ENCODE data around the gene ADAMTS18.
"Not testable (repeated sequence)": the region's sequence is repeated elsewhere in the genome, so short reads cannot be mapped to it uniquely, and the experiment has no call there.

Gene ADAMTS18

GRCh38 chr16:77322757-77323156 lies 112.1 kb downstream of the ADAMTS18 start:
- DNase-seq: no peak

GRCh38 chr16:77317059-77317458 lies 117.8 kb downstream of the ADAMTS18 start:
- DNase-seq: no peak

DNA sequence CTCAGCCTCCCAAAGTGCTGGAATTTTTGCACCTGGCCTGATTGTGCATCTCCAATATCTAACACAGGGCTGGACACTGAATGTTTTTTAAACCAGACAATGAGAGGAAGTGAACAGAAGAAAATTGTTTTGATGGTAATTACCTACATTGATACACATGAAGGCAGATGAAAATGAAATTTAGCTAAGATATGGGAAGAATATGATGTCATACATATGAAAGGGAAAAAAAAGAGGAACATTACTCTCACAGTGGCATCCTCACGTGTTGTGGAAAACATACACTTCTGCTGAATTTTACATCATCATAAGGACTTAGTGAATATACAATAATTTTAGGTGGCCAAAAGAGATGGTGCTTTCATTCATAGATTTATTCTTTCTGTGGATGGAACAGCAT lies 124.0 kb downstream of the ADAMTS18 start:
- DNase-seq: no peak

- DNase-seq: no peak
Measured at GRCh38 chr16:77308163-77308561, 126.7 kb downstream of the ADAMTS18 start.

GRCh38 chr16:77307426-77308162 lies 127.2 kb downstream of the ADAMTS18 start:
- DNase-seq: no peak

GRCh38 chr16:77306075-77306474 lies 128.8 kb downstream of the ADAMTS18 start:
- DNase-seq: no peak

GRCh38 chr16:77304877-77305276 lies 130.0 kb downstream of the ADAMTS18 start:
- DNase-seq: no peak

- DNase-seq: no peak
Measured at GRCh38 chr16:77304134-77304533, 130.7 kb downstream of the ADAMTS18 start.

DNA sequence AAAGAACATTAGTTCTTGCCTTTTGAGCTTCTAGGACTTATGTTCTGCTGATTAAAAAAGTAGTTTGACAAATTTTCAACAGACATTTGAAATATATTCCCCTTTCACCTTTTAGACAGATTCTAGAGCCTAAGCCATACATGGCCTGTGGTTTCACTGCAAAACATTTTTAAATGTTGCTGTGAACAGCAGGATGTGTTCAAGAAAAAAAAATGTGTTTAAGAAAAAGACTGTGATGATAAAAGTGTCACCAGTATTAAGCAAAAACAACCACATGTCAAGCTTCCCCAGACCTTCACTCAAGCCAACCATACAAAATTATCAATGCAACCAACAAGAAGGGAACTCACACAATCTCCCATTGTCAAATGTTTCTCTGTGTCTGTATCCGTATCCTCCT lies 132.2 kb downstream of the ADAMTS18 start:
- no peak for DNase-seq

- DNase-seq: no peak
Measured at GRCh38 chr16:77302249-77302648, 132.6 kb downstream of the ADAMTS18 start.

- no peak for DNase-seq
Measured at GRCh38 chr16:77300256-77300655, 134.6 kb downstream of the ADAMTS18 start.

- no peak for DNase-seq
Measured at GRCh38 chr16:77299395-77299794, 135.4 kb downstream of the ADAMTS18 start.

GRCh38 chr16:77298418-77299360 lies 136.1 kb downstream of the ADAMTS18 start:
- no peak for DNase-seq

GRCh38 chr16:77297996-77298395 lies 136.8 kb downstream of the ADAMTS18 start:
- DNase-seq: no peak

GRCh38 chr16:77295896-77296295 lies 138.9 kb downstream of the ADAMTS18 start:
- DNase-seq: no peak

- no peak for DNase-seq
Measured at GRCh38 chr16:77290451-77291115, 144.3 kb downstream of the ADAMTS18 start.

GRCh38 chr16:77289331-77289809 lies 145.5 kb downstream of the ADAMTS18 start:
- no peak for DNase-seq

GRCh38 chr16:77288222-77288621 lies 146.6 kb downstream of the ADAMTS18 start:
- no peak for DNase-seq

DNA sequence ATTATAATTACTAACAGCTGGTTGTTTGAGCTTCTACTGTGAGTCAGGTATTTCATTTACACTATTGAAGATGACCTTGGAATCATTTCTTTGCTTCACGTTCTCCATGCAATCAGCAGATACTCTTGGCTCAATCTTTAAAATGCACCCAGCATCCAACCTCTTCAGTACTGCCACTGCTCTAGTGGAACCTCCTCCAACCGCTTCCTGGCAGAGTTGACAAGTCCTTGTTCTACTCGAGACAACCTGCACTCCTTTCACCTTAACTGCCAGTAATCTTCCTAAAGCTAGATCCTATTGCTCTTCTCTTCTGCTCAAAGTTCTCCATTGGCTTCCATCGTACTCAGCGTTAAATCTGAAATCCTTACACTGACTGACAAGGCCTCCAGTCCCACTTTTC lies 149.2 kb downstream of the ADAMTS18 start:
- DNase-seq: no peak

GRCh38 chr16:77282345-77282744 lies 152.5 kb downstream of the ADAMTS18 start:
- no peak for DNase-seq

DNA sequence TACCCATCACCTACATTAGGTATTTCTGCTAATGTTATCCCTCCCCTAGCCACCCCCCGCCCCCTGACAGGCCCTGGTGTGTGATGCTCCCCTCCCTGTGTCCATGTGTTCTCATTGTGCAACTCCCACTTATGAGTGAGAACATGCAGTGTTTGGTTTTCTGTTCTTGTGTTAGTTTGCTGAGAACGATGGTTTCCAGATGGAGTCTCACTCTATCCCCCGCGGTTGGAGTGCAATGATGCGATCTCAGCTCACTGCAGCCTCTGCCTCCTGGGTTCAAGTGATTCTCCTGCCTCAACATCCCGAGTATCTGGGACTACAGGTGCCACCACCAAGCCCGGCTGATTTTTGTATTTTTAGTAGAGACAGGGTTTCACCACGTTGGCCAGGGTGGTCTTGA lies 155.5 kb downstream of the ADAMTS18 start:
- DNase-seq: not testable (repeated sequence)

GRCh38 chr16:77277571-77277970 lies 157.3 kb downstream of the ADAMTS18 start:
- no peak for DNase-seq

DNA sequence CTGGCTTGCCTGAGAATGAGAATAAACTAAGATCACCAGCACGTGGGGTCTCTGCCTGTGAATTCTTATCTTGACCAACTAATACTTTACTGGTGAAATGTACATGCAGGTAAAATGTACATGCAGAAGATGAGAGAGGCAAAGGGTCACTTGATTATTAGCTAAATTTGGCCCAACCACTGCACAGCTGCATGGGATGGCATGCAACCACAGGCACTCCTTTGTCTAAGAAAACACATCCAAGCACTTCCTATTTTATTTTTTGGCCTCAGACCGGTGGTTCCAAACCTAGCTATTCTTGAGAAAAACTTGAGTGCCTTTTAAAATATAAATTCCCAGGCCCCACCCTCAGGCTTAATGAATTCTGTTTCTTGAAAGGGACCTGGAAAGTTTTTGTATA lies 157.7 kb downstream of the ADAMTS18 start:
- DNase-seq: no peak
